GM23338 (cell line): ENCODE data around the gene IRF6. TPM values are rescaled to one million over a fixed set of nuclear protein-coding genes. Genes with fewer than 3 reads are reported as not detected.

ENCODE experiments used
- ATAC-seq: fragments of 200-7000 bp; cut with Tn5 transposase; 3 replicates; pipeline ENCODE4 v1.9.1; 2020
- DNase-seq: peaks from one replicate; pipeline ENCODE4 v3.0.0-alpha.2; 2015; ENCODE audit warnings: low spot score
- H2AFZ ChIP-seq: fragments of 200-600 bp; sonication (generic); 2 replicates; pipeline ENCODE4 v1.8.0; 2016; ENCODE audit warnings: antibody characterized with exemption, mild to moderate bottlenecking, moderate library complexity
- H3F3A ChIP-seq: fragments of 200-600 bp; sonication (generic); replicated peaks from 2 replicates; pipeline ENCODE4 v1.8.0; 2017; ENCODE audit warnings: antibody characterized with exemption, mixed run types, low read depth
- H3K27ac ChIP-seq: fragments of 200-600 bp; sonication (generic); 2 replicates; pipeline ENCODE4 v1.6.1; 2016; ENCODE audit warnings: low read depth
- H3K27me3 ChIP-seq: fragments of 200-600 bp; sonication (generic); 2 replicates; pipeline ENCODE4 v1.8.0; 2016; ENCODE audit warnings: mild to moderate bottlenecking, mixed run types, moderate library complexity; ENCODE audit not compliant: insufficient read depth
- H3K36me3 ChIP-seq: fragments of 200-600 bp; sonication (generic); 2 replicates; pipeline ENCODE4 v1.8.0; 2016; ENCODE audit warnings: mild to moderate bottlenecking; ENCODE audit not compliant: insufficient read depth
- H3K4me1 ChIP-seq: fragments of 200-600 bp; sonication (generic); 2 replicates; pipeline ENCODE4 v1.8.0; 2016; ENCODE audit warnings: mild to moderate bottlenecking, moderate library complexity; ENCODE audit not compliant: insufficient read depth
- H3K4me2 ChIP-seq: fragments of 200-600 bp; sonication (generic); 2 replicates; pipeline ENCODE4 v1.7.1; 2017; ENCODE audit warnings: mixed run types
- H3K4me3 ChIP-seq: fragments of 200-600 bp; sonication (generic); 2 replicates; pipeline ENCODE4 v1.6.1; 2016; ENCODE audit warnings: mixed run types
- H3K79me2 ChIP-seq: fragments of 200-600 bp; sonication (generic); replicated peaks from 2 replicates; pipeline ENCODE4 v1.8.0; 2017; ENCODE audit warnings: mild to moderate bottlenecking; ENCODE audit not compliant: insufficient read depth
- H3K9me2 ChIP-seq: fragments of 200-600 bp; sonication (generic); 2 replicates; pipeline ENCODE4 v1.8.0; 2017; ENCODE audit not compliant: insufficient read depth
- H4K20me1 ChIP-seq: fragments of 200-600 bp; sonication (generic); replicated peaks from 2 replicates; pipeline ENCODE4 v1.8.0; 2017; ENCODE audit warnings: mild to moderate bottlenecking; ENCODE audit not compliant: insufficient read depth
- H3K27ac Mint-ChIP-seq: 2 replicates; pipeline ENCODE4 v1.8.0; 2020; ENCODE audit warnings: inconsistent platforms, mild to moderate bottlenecking, moderate library complexity, mixed read lengths
- H3K27me3 Mint-ChIP-seq: 3 replicates; pipeline ENCODE4 v1.8.0; 2022; ENCODE audit warnings: low read depth, mild to moderate bottlenecking, moderate library complexity, mixed read lengths, inconsistent platforms; ENCODE audit not compliant: insufficient read depth, poor library complexity
- H3K36me3 Mint-ChIP-seq: 3 replicates; pipeline ENCODE4 v1.8.0; 2021; ENCODE audit warnings: low read depth, mild to moderate bottlenecking, inconsistent platforms, moderate library complexity, mixed read lengths
- H3K4me1 Mint-ChIP-seq: 3 replicates; pipeline ENCODE4 v1.8.0; 2020; ENCODE audit warnings: mild to moderate bottlenecking, inconsistent platforms, mixed read lengths
- H3K4me3 Mint-ChIP-seq: 3 replicates; pipeline ENCODE4 v1.8.0; 2021; ENCODE audit warnings: moderate library complexity, mild to moderate bottlenecking, inconsistent platforms, mixed read lengths
- H3K9me3 Mint-ChIP-seq: 3 replicates; pipeline ENCODE4 v1.8.0; 2020; ENCODE audit warnings: moderate library complexity, mild to moderate bottlenecking, inconsistent platforms, mixed read lengths
- CREB1 ChIP-seq: fragments of 250-450 bp; sonication (Bioruptor Pico); IDR thresholded peaks from 2 replicates; pipeline ENCODE4 v1.5.0; 2020; ENCODE audit warnings: low read depth, mild to moderate bottlenecking, moderate library complexity
- CTCF ChIP-seq, 2 experiments: fragments of 200-600 bp in 1 of 2; sonication (generic) in 1 of 2; conservative IDR thresholded peaks; 2 replicates each; pipeline versions ENCODE4 v1.5.1 to v1.6.1; 2016 to 2017; ENCODE audit warnings: antibody characterized with exemption in 2 of 2, low read depth in 2 of 2, mild to moderate bottlenecking in 2 of 2, moderate library complexity in 1 of 2
- ETS1 ChIP-seq: IDR thresholded peaks from 2 replicates; pipeline ENCODE4 v1.6.1; 2016; ENCODE audit warnings: antibody characterized with exemption
- EZH2 ChIP-seq: fragments of 200-600 bp; sonication (generic); IDR thresholded peaks from one replicate; pipeline ENCODE4 v1.8.0; 2017; ENCODE audit warnings: antibody characterized with exemption, mild to moderate bottlenecking, low read depth; ENCODE audit not compliant: unreplicated experiment
- EZH2phosphoT487 ChIP-seq: fragments of 200-600 bp; sonication (generic); IDR thresholded peaks from one replicate; pipeline ENCODE4 v1.8.1; 2018; ENCODE audit warnings: antibody characterized with exemption; ENCODE audit not compliant: unreplicated experiment
- JUNB ChIP-seq: IDR thresholded peaks from one replicate; pipeline ENCODE4 v1.6.1; 2016; ENCODE audit warnings: antibody characterized with exemption; ENCODE audit not compliant: unreplicated experiment
- NANOG ChIP-seq: IDR thresholded peaks from 2 replicates; pipeline ENCODE4 v1.6.1; 2016; ENCODE audit warnings: antibody characterized with exemption, borderline replicate concordance
- POLR2AphosphoS5 ChIP-seq: IDR thresholded peaks from 2 replicates; pipeline ENCODE4 v1.6.1; 2016; ENCODE audit warnings: antibody characterized with exemption, low read depth
- STAT1 ChIP-seq: IDR thresholded peaks from one replicate; pipeline ENCODE4 v1.6.1; 2016; ENCODE audit warnings: antibody characterized with exemption; ENCODE audit not compliant: unreplicated experiment
- ZNF114 ChIP-seq: fragments of 250-450 bp; sonication (Bioruptor Pico); IDR thresholded peaks from 2 replicates; pipeline ENCODE4 v1.5.0; 2020; ENCODE audit warnings: mild to moderate bottlenecking, moderate library complexity
- ZNF331 ChIP-seq: fragments of 250-450 bp; sonication (Bioruptor Pico); IDR thresholded peaks from 2 replicates; pipeline ENCODE4 v1.5.0; 2020; ENCODE audit warnings: low read depth, mild to moderate bottlenecking, moderate library complexity
- polyA plus RNA-seq: library from polyadenylated mRNA; unstranded; fragments of >200 nt; fragmentation: Nextera tagmentation; extraction: Ambion mirVana; gene quantifications from 2 replicates; pipeline ENCODE4 v1.2.1, GENCODE V29; 2016
- total RNA-seq: library from RNA; depleted of rRNA; stranded (reverse); fragments of >200 nt; shearing (Covaris generic); gene quantifications from 2 replicates; pipeline ENCODE4 v1.2.3, GENCODE V29; 2014

The IRF6 gene
- total and polyA plus RNA-seq, 2 experiments from 2014 or later = 4.6 to 11.7 TPM

- peaks cover 6% of the 10 kb centered on the region for H3K27me3 Mint-ChIP-seq
- no peak overlapping the region for H3K4me3 Mint-ChIP-seq
- H3K36me3 Mint-ChIP-seq = no peaks in the 10 kb centered on the region
- 0 out of 2 replicates have a peak, but pooled peaks cover 3% of the 10 kb centered on the region for H3K9me2 ChIP-seq
- no peaks in the 10 kb centered on the region for H3K27me3 ChIP-seq
- H3K4me1 ChIP-seq = no peaks in the 10 kb centered on the region
- no peaks in the 10 kb centered on the region for H3K79me2 ChIP-seq
- no peaks in the 10 kb centered on the region for H4K20me1 ChIP-seq
- ATAC-seq = no peak
- H3K27ac ChIP-seq = no peak overlapping the region
- no peak overlapping the region for H3K27ac Mint-ChIP-seq
- DNase-seq = no peak
- no peaks in the 10 kb centered on the region for H3K9me3 Mint-ChIP-seq
- H3F3A ChIP-seq = no peaks in the 10 kb centered on the region
- H3K4me1 Mint-ChIP-seq = no peaks in the 10 kb centered on the region
- H3K4me3 ChIP-seq = no peak overlapping the region
- H2AFZ ChIP-seq = no peak overlapping the region
- H3K4me2 ChIP-seq = no peak overlapping the region
- no peaks in the 10 kb centered on the region for H3K36me3 ChIP-seq
- TF ChIP-seq EZH2phosphoT487 (no peak), JUNB (no peak), CTCF (conservative IDR thresholded peaks at IDR 0.05; ENCODE audit: low read depth in 2 of 2) (no peak), STAT1 (no peak)
Measured at GRCh38 chr1:209761011-209761635, 44.8 kb downstream of the IRF6 start.

GRCh38 chr1:209759829-209760359 lies 46.0 kb downstream of the IRF6 start:
- Histone ChIP-seq H3K4me1 (no peaks in the 10 kb centered on the region), H3K79me2 (no peaks in the 10 kb centered on the region), H3K27me3 (no peaks in the 10 kb centered on the region), H3K27ac (no peak overlapping the region), H2AFZ (no peak overlapping the region), H3K36me3 (no peaks in the 10 kb centered on the region), H3K4me3 (no peak overlapping the region), H3F3A (no peaks in the 10 kb centered on the region), H4K20me1 (no peaks in the 10 kb centered on the region), H3K4me2 (no peak overlapping the region), H3K9me2 (0 out of 2 replicates have a peak, but pooled peaks cover 3% of the 10 kb centered on the region)
- ATAC-seq (no peak), DNase-seq (peak; percentile 1)
- Mint-ChIP-seq H3K9me3 (no peaks in the 10 kb centered on the region), H3K36me3 (no peaks in the 10 kb centered on the region), H3K4me1 (no peaks in the 10 kb centered on the region), H3K27ac (no peak overlapping the region), H3K27me3 (peaks cover 6% of the 10 kb centered on the region), H3K4me3 (no peak overlapping the region)
- TF ChIP-seq NANOG (no peak), EZH2phosphoT487 (no peak), ZNF331 (CRISPR knock-in tag) (no peak), STAT1 (no peak), ZNF114 (CRISPR knock-in tag) (no peak), POLR2AphosphoS5 (no peak), EZH2 (no peak), ETS1 (no peak), JUNB (no peak), CTCF (conservative IDR thresholded peaks at IDR 0.05; ENCODE audit: low read depth in 2 of 2) (no peak), CREB1 (no peak)
